Heart left ventricle (tissue), 16 donors: Measurements from ENCODE around the gene SPACA1. TPM values are rescaled to one million over a fixed set of nuclear protein-coding genes. Genes with fewer than 3 reads are reported as not detected.
"Not testable (repeated sequence)": the region's sequence is repeated elsewhere in the genome, so short reads cannot be mapped to it uniquely, and the experiment has no call there.

Experiments
- ATAC-seq, 4 donors: fragments of 200-7000 bp; cut with Tn5 transposase; one replicate each; pipeline ENCODE4 v1.9.1; 2020 to 2022; ENCODE audit warnings: moderate library complexity in 4 of 4, mild to moderate bottlenecking in 3 of 4, moderate number of reproducible peaks in 1 of 4
- DNase-seq, 5 donors: peaks; one replicate each; pipeline ENCODE4 v3.0.0-alpha.2; 2020
- H3K27ac ChIP-seq, 12 donors: fragments of 200-600 bp; sonication (generic) in 4 of 12; one replicate each; pipeline versions ENCODE4 v1.5.0 to v1.8.0; 2016 to 2022; ENCODE audit warnings: mild to moderate bottlenecking in 2 of 12
- H3K27me3 ChIP-seq, 9 donors: fragments of 200-600 bp; sonication (generic) in 2 of 9; one replicate each; pipeline versions ENCODE4 v1.5.1 to v1.8.0; 2016 to 2022; ENCODE audit warnings: mild to moderate bottlenecking in 3 of 9
- H3K36me3 ChIP-seq, 9 donors: fragments of 200-600 bp; sonication (generic) in 2 of 9; one replicate each; pipeline versions ENCODE4 v1.5.0 to v1.8.0; 2018 to 2022; ENCODE audit warnings: mild to moderate bottlenecking in 2 of 9
- H3K4me1 ChIP-seq, 12 donors: fragments of 200-600 bp; sonication (generic) in 4 of 12; one replicate each; pipeline versions ENCODE4 v1.5.0 to v1.8.0; 2016 to 2022; ENCODE audit warnings: mild to moderate bottlenecking in 3 of 12
- H3K4me3 ChIP-seq, 12 donors: fragments of 200-600 bp; sonication (generic) in 4 of 12; one replicate each; pipeline versions ENCODE4 v1.5.0 to v1.8.0; 2017 to 2022; ENCODE audit warnings: mild to moderate bottlenecking in 9 of 12, moderate library complexity in 4 of 12
- H3K9me3 ChIP-seq, 12 donors: fragments of 200-600 bp; sonication (generic) in 4 of 12; one replicate each; pipeline versions ENCODE4 v1.5.0 to v1.8.0; 2016 to 2022; ENCODE audit warnings: mild to moderate bottlenecking in 1 of 12
- CTCF ChIP-seq, 12 donors: fragments of 200-600 bp; sonication (generic) in 4 of 12; IDR thresholded peaks; one replicate each; pipeline versions ENCODE4 v1.5.0 to v1.8.0; 2018 to 2022; ENCODE audit warnings: antibody characterized with exemption in 12 of 12, mild to moderate bottlenecking in 5 of 12
- POLR2A ChIP-seq, 2 donors: fragments of 450-650 bp; IDR thresholded peaks; one replicate each; pipeline ENCODE4 v1.6.1; 2017; ENCODE audit warnings: antibody characterized with exemption in 2 of 2, mild to moderate bottlenecking in 2 of 2, moderate library complexity in 2 of 2
- WGBS, 4 donors: extraction: QIAGEN DNeasy Blood & Tissue Kit in 2 of 4; methylation state at CpG; one replicate each; pipeline versions ENCODE4 v1.1.5 to v1.1.7; 2013 to 2018; 5-methylcytosine and 5-hydroxymethylcytosine counted together
- intact Hi-C, 10 donors: fragments of 100-400 bp; cut with DNase I; formaldehyde crosslinking; loops; one replicate each; pipeline versions ENCODE4 v1.11.1 to v1.14.2; 2022
- long read RNA-seq, 3 donors: library from polyadenylated mRNA; unstranded; transcript quantifications; one replicate each; pipeline ENCODE4 v2.0.0, GENCODE V29; 2020 to 2021
- polyA plus RNA-seq, 2 donors: library from polyadenylated mRNA; stranded (reverse); fragments of 200-250 nt; gene quantifications; one replicate each; pipeline ENCODE4 v1.2.3, GENCODE V29; 2013
- total RNA-seq, 9 donors: library from RNA; depleted of rRNA in 2 of 9; stranded (reverse); fragments of >200 nt in 2 of 9; fragmentation: NEBNext Ultra II Directional in 3 of 9; extraction: Animal tissue kit (Norgen Biotek cat#: 25700) in 3 of 9; gene quantifications; one replicate each; pipeline versions ENCODE4 v1.1.0 to v1.2.4, GENCODE V29; 2016 to 2023
- donor health status: ischemic (EF 13 %, LVEDD 7.1; RV severe dilation, severe dysfunction).
- donor health status: healthy with polysubstance abuse.
- donor health status: DM: no; HTN: yes; CAD: no.
- donor health status: DM: no; HTN: no; CAD: no.
- donor health status: ischemic (EF 25% LVEDD 6.9; RV normal size, moderate dysfunction).
- donor health status: ischemic (EF 25% LVEDD 5.7; RV mildly dilated, moderate dysfunction).
- donor health status: healthy.
- donor health status: DM: yes; HTN: yes; CAD: no.
- donor health status: ischemic (EF 35%, LVEDD 5.7; RV mildly dilated, moderate dysfunction).
- donor health status: nonischemic (EF 11% LVEDD 7.7; RV severe dilation, severe dysfunction).
- donor health status: DM: yes; HTN: yes; CAD: no.
- donor health status: PGD.
- donor health status: ischemic (EF 29% LVEDD 5.4; RV normal size, mild dysfunction).
- donor health status: nonischemic (EF 23%, LVEDD 6.1; RV moderate dilation, normal function).

Gene SPACA1
- total RNA-seq (not detected), polyA plus RNA-seq (not detected)
- long read RNA-seq, donor 1 = 0 reads
- long read RNA-seq, donor 2 = 0 reads
- long read RNA-seq, donor 3 = 0 reads

- no peaks in the 10 kb centered on the region for H3K9me3 ChIP-seq
- H3K4me1 ChIP-seq = no peaks in the 10 kb centered on the region
- 52 to 75% (median 65%) methylated on average over 71 to 77 of the region's 77 CpGs for WGBS, 4 donors
- ATAC-seq = no peak
- intact Hi-C loops = no loop called here
- H3K27me3 ChIP-seq = peaks cover 0 to 20% (median 0%) of the 10 kb centered on the region in 9 donors
- no peak within 1 kb of the TSS for H3K4me3 ChIP-seq
- TF ChIP-seq CTCF (IDR thresholded peaks at IDR 0.05) (no peak), POLR2A (IDR thresholded peaks at IDR 0.05) (no peak)
- no peak within 1 kb of the TSS for H3K27ac ChIP-seq
- H3K36me3 ChIP-seq = no peaks in the 10 kb centered on the region
- DNase-seq = no peak
These were observed at the start of gene SPACA1 for GRCh38 chr6:88047510-88048150. SPACA1 (plus strand) TSS chr6:88047841; CDS start chr6:88047906, 65 bp downstream.

- TF ChIP-seq POLR2A (IDR thresholded peaks at IDR 0.05) (no peak), CTCF (IDR thresholded peaks at IDR 0.05) (no peak)
- no peak overlapping the region for H3K4me3 ChIP-seq
- H3K4me1 ChIP-seq = no peaks in the 10 kb centered on the region
- intact Hi-C loops = no loop called here
- H3K27me3 ChIP-seq = peaks cover 0 to 13% (median 0%) of the 10 kb centered on the region in 9 donors
- H3K27ac ChIP-seq = no peak overlapping the region
- WGBS, 4 donors = 44 to 100% (median 89%) methylated on average over 1 of the region's 1 CpG
- ATAC-seq (no peak), DNase-seq (no peak)
- no peaks in the 10 kb centered on the region for H3K9me3 ChIP-seq
- H3K36me3 ChIP-seq = no peaks in the 10 kb centered on the region
These were observed 46.9 kb upstream of the SPACA1 start for GRCh38 chr6:88000713-88001112.

GRCh38 chr6:88001279-88001678, 46.4 kb upstream of the SPACA1 start:
- H3K4me3 ChIP-seq, H3K4me1 ChIP-seq, DNase-seq, ATAC-seq, H3K9me3 ChIP-seq, intact Hi-C loops, H3K36me3 ChIP-seq, H3K27ac ChIP-seq: not testable (repeated sequence)
- H3K27me3 ChIP-seq = peaks cover 0 to 13% (median 0%) of the 10 kb centered on the region in 9 donors
- WGBS, 4 donors = 83 to 91% (median 87%) methylated on average over 8 of the region's 8 CpGs

- intact Hi-C loops = no loop called here
- no peak overlapping the region for H3K27ac ChIP-seq
- H3K36me3 ChIP-seq = no peaks in the 10 kb centered on the region
- WGBS, 4 donors = 50 to 64% (median 60%) methylated on average over 4 of the region's 4 CpGs
- TF ChIP-seq CTCF (IDR thresholded peaks at IDR 0.05) = no peak
- TF ChIP-seq POLR2A (IDR thresholded peaks at IDR 0.05) = no peak
- ATAC-seq (no peak), DNase-seq (no peak)
- H3K4me3 ChIP-seq = no peak overlapping the region
- H3K4me1 ChIP-seq = no peaks in the 10 kb centered on the region
- peaks cover 0 to 17% (median 0%) of the 10 kb centered on the region in 9 donors for H3K27me3 ChIP-seq
- H3K9me3 ChIP-seq = no peaks in the 10 kb centered on the region
These were observed 42.9 kb upstream of the SPACA1 start for GRCh38 chr6:88004707-88005106.

- Histone ChIP-seq H3K4me1 (no peaks in the 10 kb centered on the region), H3K9me3 (no peaks in the 10 kb centered on the region), H3K27me3 (peaks cover 0 to 14% (median 0%) of the 10 kb centered on the region in 9 donors), H3K36me3 (no peaks in the 10 kb centered on the region), H3K4me3 (no peak overlapping the region), H3K27ac (no peak overlapping the region)
- DNase-seq = no peak
- intact Hi-C loops = no loop called here
- 44 to 61% (median 53%) methylated on average over 12 of the region's 12 CpGs for WGBS, 4 donors
- TF ChIP-seq POLR2A (IDR thresholded peaks at IDR 0.05) = no peak
- no peak for TF ChIP-seq CTCF (IDR thresholded peaks at IDR 0.05)
- no peak for ATAC-seq
These were observed 41.1 kb upstream of the SPACA1 start for GRCh38 chr6:88006557-88006956.
